Measurements from ENCODE around the gene ACTL9.
A peak's percentile ranks its signal among the peaks of the same experiment; 100 is the strongest.
"Not testable (repeated sequence)": the region's sequence is repeated elsewhere in the genome, so short reads cannot be mapped to it uniquely, and the experiment has no call there.

ACTL9 gene

GRCh38 chr19:8722032-8722431 lies 23.4 kb upstream of the ACTL9 start:
- Histone ChIP-seq H2BK15ac (replicated peaks; ENCODE audit: low read depth) (no peak overlapping the region), H3K56ac (ENCODE audit: low read length) (no peak overlapping the region), H2AK5ac (ENCODE audit: low read length) (no peak overlapping the region), H3K79me2 (ENCODE audit: control insufficient read depth, insufficient read depth, low read length) (no peaks in the 10 kb centered on the region), H2BK120ac (ENCODE audit: low read depth, low read length) (no peak overlapping the region), H4K8ac (ENCODE audit: low read depth, low read length) (no peak overlapping the region), H3K4ac (ENCODE audit: low read depth, low read length) (no peak overlapping the region), H3K4me2 (ENCODE audit: low read length) (no peak overlapping the region), H3K23ac (ENCODE audit: low read length) (no peak overlapping the region), H3K9ac (ENCODE audit: low read length) (no peak overlapping the region), H3K27ac (ENCODE audit: low read depth, low read length) (no peak overlapping the region), H3K79me1 (ENCODE audit: low read length) (no peaks in the 10 kb centered on the region), H3K4me3 (ENCODE audit: low read length) (no peak overlapping the region), H3K18ac (ENCODE audit: low read length) (no peak overlapping the region), H3K4me1 (ENCODE audit: control insufficient read depth, low read depth, low read length) (no peaks in the 10 kb centered on the region), H3K36me3 (ENCODE audit: control insufficient read depth, insufficient read depth, low read length) (no peaks in the 10 kb centered on the region), H3K27me3 (ENCODE audit: insufficient read depth, low read length, poor library complexity) (no peaks in the 10 kb centered on the region), H4K5ac (ENCODE audit: low read length) (no peak overlapping the region), H2BK5ac (ENCODE audit: low read length) (no peak overlapping the region)
- no peak for DNase-seq
- WGBS (ENCODE audit: extremely low coverage, insufficient coverage, low lambda C conversion rate): no CpG with 5 or more reads among the region's 2 CpGs

DNA sequence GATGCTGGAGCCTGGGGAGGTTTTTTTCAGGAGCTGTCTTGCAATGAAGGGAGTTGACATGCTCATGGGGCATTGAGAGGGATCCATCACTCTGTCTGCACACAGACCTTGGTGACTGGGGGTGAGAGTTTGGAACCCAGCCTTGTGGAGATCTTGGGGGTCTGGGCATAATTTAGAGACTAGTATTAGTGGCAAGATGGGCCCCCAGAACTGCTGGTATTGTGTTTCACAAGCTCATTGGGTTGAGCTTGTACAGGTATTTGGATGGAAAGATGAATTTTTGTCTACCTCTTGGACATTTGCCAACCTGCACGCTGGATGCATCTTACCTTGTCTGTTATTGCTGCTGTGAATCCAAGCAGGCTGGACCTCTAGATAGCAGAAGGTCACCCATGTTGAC lies 22.7 kb upstream of the ACTL9 start, which contains the start of gene OR2Z1:
Gene OR2Z1, plus strand, starts transcription at position 301 of the 400 bp plus-strand sequence. CDS start 9,395 bp downstream, outside the sequence.
- H3K18ac ChIP-seq (ENCODE audit: low read length): no peak within 1 kb of the TSS
- H3K4me1 ChIP-seq (ENCODE audit: control insufficient read depth, low read depth, low read length): no peaks in the 10 kb centered on the region
- H3K9ac ChIP-seq (ENCODE audit: low read length): no peak within 1 kb of the TSS
- no CpG with 5 or more reads among the region's 1 CpG for WGBS (ENCODE audit: extremely low coverage, insufficient coverage, low lambda C conversion rate)
- no peak within 1 kb of the TSS for H4K5ac ChIP-seq (ENCODE audit: low read length)
- no peak within 1 kb of the TSS for H2BK120ac ChIP-seq (ENCODE audit: low read depth, low read length)
- no peaks in the 10 kb centered on the region for H3K79me1 ChIP-seq (ENCODE audit: low read length)
- no peak within 1 kb of the TSS for H2BK15ac ChIP-seq (replicated peaks; ENCODE audit: low read depth)
- no peak within 1 kb of the TSS for H2BK5ac ChIP-seq (ENCODE audit: low read length)
- H3K27ac ChIP-seq (ENCODE audit: low read depth, low read length): no peak within 1 kb of the TSS
- H4K8ac ChIP-seq (ENCODE audit: low read depth, low read length): no peak within 1 kb of the TSS
- no peak within 1 kb of the TSS for H3K4ac ChIP-seq (ENCODE audit: low read depth, low read length)
- H3K36me3 ChIP-seq (ENCODE audit: control insufficient read depth, insufficient read depth, low read length): no peaks in the 10 kb centered on the region
- H3K23ac ChIP-seq (ENCODE audit: low read length): no peak within 1 kb of the TSS
- H3K4me2 ChIP-seq (ENCODE audit: low read length): no peak within 1 kb of the TSS
- no peak for DNase-seq
- H2AK5ac ChIP-seq (ENCODE audit: low read length): no peak within 1 kb of the TSS
- peak within 1 kb of the TSS; percentile 7 for H3K4me3 ChIP-seq (ENCODE audit: low read length)
- no peaks in the 10 kb centered on the region for H3K27me3 ChIP-seq (ENCODE audit: insufficient read depth, low read length, poor library complexity)
- H3K56ac ChIP-seq (ENCODE audit: low read length): no peak within 1 kb of the TSS
- H3K79me2 ChIP-seq (ENCODE audit: control insufficient read depth, insufficient read depth, low read length): no peaks in the 10 kb centered on the region

GRCh38 chr19:8710337-8710736 lies 11.7 kb upstream of the ACTL9 start:
- no CpG with 5 or more reads among the region's 7 CpGs for WGBS (ENCODE audit: extremely low coverage, insufficient coverage, low lambda C conversion rate)
- not testable (repeated sequence) for H3K56ac ChIP-seq (ENCODE audit: low read length); H3K4ac ChIP-seq (ENCODE audit: low read depth, low read length); DNase-seq; H4K5ac ChIP-seq (ENCODE audit: low read length); H2BK120ac ChIP-seq (ENCODE audit: low read depth, low read length); H3K4me3 ChIP-seq (ENCODE audit: low read length); H4K8ac ChIP-seq (ENCODE audit: low read depth, low read length); H3K79me1 ChIP-seq (ENCODE audit: low read length); H3K4me2 ChIP-seq (ENCODE audit: low read length); H3K27me3 ChIP-seq (ENCODE audit: insufficient read depth, low read length, poor library complexity); H3K36me3 ChIP-seq (ENCODE audit: control insufficient read depth, insufficient read depth, low read length); H2BK15ac ChIP-seq (replicated peaks; ENCODE audit: low read depth); H3K23ac ChIP-seq (ENCODE audit: low read length); H3K27ac ChIP-seq (ENCODE audit: low read depth, low read length); H3K18ac ChIP-seq (ENCODE audit: low read length); H2BK5ac ChIP-seq (ENCODE audit: low read length); H3K9ac ChIP-seq (ENCODE audit: low read length); H3K79me2 ChIP-seq (ENCODE audit: control insufficient read depth, insufficient read depth, low read length); H2AK5ac ChIP-seq (ENCODE audit: low read length); H3K4me1 ChIP-seq (ENCODE audit: control insufficient read depth, low read depth, low read length)

GRCh38 chr19:8705742-8706141 lies 7.1 kb upstream of the ACTL9 start:
- no peak overlapping the region for H2AK5ac ChIP-seq (ENCODE audit: low read length)
- no peak overlapping the region for H3K4me2 ChIP-seq (ENCODE audit: low read length)
- H3K23ac ChIP-seq (ENCODE audit: low read length): no peak overlapping the region
- WGBS (ENCODE audit: extremely low coverage, insufficient coverage, low lambda C conversion rate): no CpG with 5 or more reads among the region's 5 CpGs
- no peak overlapping the region for H3K56ac ChIP-seq (ENCODE audit: low read length)
- H3K27ac ChIP-seq (ENCODE audit: low read depth, low read length): no peak overlapping the region
- no peak overlapping the region for H3K9ac ChIP-seq (ENCODE audit: low read length)
- no peaks in the 10 kb centered on the region for H3K4me1 ChIP-seq (ENCODE audit: control insufficient read depth, low read depth, low read length)
- no peak overlapping the region for H4K8ac ChIP-seq (ENCODE audit: low read depth, low read length)
- H3K4me3 ChIP-seq (ENCODE audit: low read length): no peak overlapping the region
- H3K79me1 ChIP-seq (ENCODE audit: low read length): no peaks in the 10 kb centered on the region
- H2BK120ac ChIP-seq (ENCODE audit: low read depth, low read length): no peak overlapping the region
- H3K36me3 ChIP-seq (ENCODE audit: control insufficient read depth, insufficient read depth, low read length): no peaks in the 10 kb centered on the region
- H2BK5ac ChIP-seq (ENCODE audit: low read length): no peak overlapping the region
- no peak overlapping the region for H2BK15ac ChIP-seq (replicated peaks; ENCODE audit: low read depth)
- no peaks in the 10 kb centered on the region for H3K79me2 ChIP-seq (ENCODE audit: control insufficient read depth, insufficient read depth, low read length)
- no peak overlapping the region for H4K5ac ChIP-seq (ENCODE audit: low read length)
- no peak overlapping the region for H3K18ac ChIP-seq (ENCODE audit: low read length)
- no peak overlapping the region for H3K4ac ChIP-seq (ENCODE audit: low read depth, low read length)
- no peak for DNase-seq
- no peaks in the 10 kb centered on the region for H3K27me3 ChIP-seq (ENCODE audit: insufficient read depth, low read length, poor library complexity)

- not testable (repeated sequence) for H3K36me3 ChIP-seq (ENCODE audit: control insufficient read depth, insufficient read depth, low read length); H3K27ac ChIP-seq (ENCODE audit: low read depth, low read length); H3K23ac ChIP-seq (ENCODE audit: low read length); H3K4ac ChIP-seq (ENCODE audit: low read depth, low read length); H4K5ac ChIP-seq (ENCODE audit: low read length); H3K27me3 ChIP-seq (ENCODE audit: insufficient read depth, low read length, poor library complexity); H3K18ac ChIP-seq (ENCODE audit: low read length); H2BK15ac ChIP-seq (replicated peaks; ENCODE audit: low read depth); H2BK5ac ChIP-seq (ENCODE audit: low read length); DNase-seq; H3K79me2 ChIP-seq (ENCODE audit: control insufficient read depth, insufficient read depth, low read length); H3K56ac ChIP-seq (ENCODE audit: low read length); H3K79me1 ChIP-seq (ENCODE audit: low read length); H3K4me2 ChIP-seq (ENCODE audit: low read length); H4K8ac ChIP-seq (ENCODE audit: low read depth, low read length); H2AK5ac ChIP-seq (ENCODE audit: low read length); H3K9ac ChIP-seq (ENCODE audit: low read length); H2BK120ac ChIP-seq (ENCODE audit: low read depth, low read length); H3K4me3 ChIP-seq (ENCODE audit: low read length); H3K4me1 ChIP-seq (ENCODE audit: control insufficient read depth, low read depth, low read length)
- no CpG with 5 or more reads among the region's 3 CpGs for WGBS (ENCODE audit: extremely low coverage, insufficient coverage, low lambda C conversion rate)
These were observed 6.7 kb upstream of the ACTL9 start for GRCh38 chr19:8705304-8705703.

GRCh38 chr19:8703223-8703622 lies 4.6 kb upstream of the ACTL9 start:
- no peaks in the 10 kb centered on the region for H3K36me3 ChIP-seq (ENCODE audit: control insufficient read depth, insufficient read depth, low read length)
- H3K4me3 ChIP-seq (ENCODE audit: low read length): no peak overlapping the region
- H3K27ac ChIP-seq (ENCODE audit: low read depth, low read length): no peak overlapping the region
- no peak overlapping the region for H2BK5ac ChIP-seq (ENCODE audit: low read length)
- no peak overlapping the region for H3K23ac ChIP-seq (ENCODE audit: low read length)
- H2AK5ac ChIP-seq (ENCODE audit: low read length): no peak overlapping the region
- no peak overlapping the region for H3K4me2 ChIP-seq (ENCODE audit: low read length)
- DNase-seq: no peak
- no peak overlapping the region for H4K8ac ChIP-seq (ENCODE audit: low read depth, low read length)
- H3K79me1 ChIP-seq (ENCODE audit: low read length): no peaks in the 10 kb centered on the region
- no peak overlapping the region for H4K5ac ChIP-seq (ENCODE audit: low read length)
- no CpG with 5 or more reads among the region's 7 CpGs for WGBS (ENCODE audit: extremely low coverage, insufficient coverage, low lambda C conversion rate)
- H3K4ac ChIP-seq (ENCODE audit: low read depth, low read length): no peak overlapping the region
- H2BK15ac ChIP-seq (replicated peaks; ENCODE audit: low read depth): no peak overlapping the region
- H3K4me1 ChIP-seq (ENCODE audit: control insufficient read depth, low read depth, low read length): no peaks in the 10 kb centered on the region
- H3K9ac ChIP-seq (ENCODE audit: low read length): no peak overlapping the region
- no peaks in the 10 kb centered on the region for H3K79me2 ChIP-seq (ENCODE audit: control insufficient read depth, insufficient read depth, low read length)
- no peak overlapping the region for H3K18ac ChIP-seq (ENCODE audit: low read length)
- no peaks in the 10 kb centered on the region for H3K27me3 ChIP-seq (ENCODE audit: insufficient read depth, low read length, poor library complexity)
- H2BK120ac ChIP-seq (ENCODE audit: low read depth, low read length): no peak overlapping the region
- no peak overlapping the region for H3K56ac ChIP-seq (ENCODE audit: low read length)

All from mesendoderm (in vitro differentiated cells).